Gastroesophageal sphincter (tissue), 4 donors: ENCODE results near the gene LILRA5. TPM values are rescaled to one million over a fixed set of nuclear protein-coding genes. Genes with fewer than 3 reads are reported as not detected.

ENCODE experiments used
- ATAC-seq: fragments of 150-250 bp; one replicate; pipeline ENCODE4 v1.9.1; 2016; ENCODE audit warnings: mild to moderate bottlenecking, moderate library complexity
- H3K27ac ChIP-seq, 4 donors: fragments of 200-600 bp; sonication (generic) in 3 of 4; 1 replicate in 3 of 4; 2 replicates in 1 of 4; pipeline ENCODE4 v1.5.1; 2016 to 2019
- H3K27me3 ChIP-seq: fragments of 200-600 bp; sonication (generic); one replicate; pipeline ENCODE4 v1.5.1; 2019
- H3K36me3 ChIP-seq, 2 donors: fragments of 200-600 bp; sonication (generic); one replicate each; pipeline ENCODE4 v1.5.1; 2019; ENCODE audit warnings: control low read depth in 1 of 2
- H3K4me1 ChIP-seq, 3 donors: fragments of 200-600 bp; sonication (generic); 1 replicate in 2 of 3; 2 replicates in 1 of 3; pipeline ENCODE4 v1.5.1; 2016 to 2019; ENCODE audit warnings: control low read depth in 2 of 3
- H3K4me3 ChIP-seq, 2 donors: fragments of 200-600 bp; sonication (generic); one replicate each; pipeline ENCODE4 v1.5.1; 2019; ENCODE audit warnings: mild to moderate bottlenecking in 1 of 2, moderate library complexity in 1 of 2
- H3K9me3 ChIP-seq, 3 donors: fragments of 200-600 bp; sonication (generic); one replicate each; pipeline ENCODE4 v1.5.1; 2017 to 2019; ENCODE audit warnings: control low read depth in 2 of 3
- EP300 ChIP-seq: sonication (generic); formaldehyde crosslinking; IDR thresholded peaks from one replicate; pipeline ENCODE4 v1.6.1; 2017; ENCODE audit warnings: antibody characterized with exemption, mild to moderate bottlenecking
- POLR2A ChIP-seq, 2 donors: fragments of 450-650 bp; IDR thresholded peaks; one replicate each; pipeline ENCODE4 v1.6.1; 2017; ENCODE audit warnings: antibody characterized with exemption in 2 of 2, mild to moderate bottlenecking in 2 of 2, moderate library complexity in 1 of 2
- POLR2AphosphoS5 ChIP-seq: sonication (generic); formaldehyde crosslinking; IDR thresholded peaks from one replicate; pipeline ENCODE4 v1.6.1; 2017; ENCODE audit warnings: antibody characterized with exemption
- WGBS, 2 donors: methylation state at CpG; one replicate each; pipeline ENCODE4 v1.1.5; 2018; ENCODE audit warnings: low coverage in 1 of 2; 5-methylcytosine and 5-hydroxymethylcytosine counted together
- total RNA-seq, 4 donors: library from RNA; depleted of rRNA; stranded (reverse); fragments of >200 nt; gene quantifications; one replicate each; pipeline ENCODE4 v1.1.0, GENCODE V29; 2016
- TF ChIP-seq, protein P1 (sequence below), 4 experiments: fragments of 200-600 bp in 2 of 4; fragments of 450-650 bp in 2 of 4; sonication (generic) in 1 of 4; IDR thresholded peaks; one replicate each; pipeline ENCODE4 v1.5.1; 2017 to 2019; ENCODE audit warnings: antibody characterized with exemption in 4 of 4, mild to moderate bottlenecking in 2 of 4, moderate library complexity in 2 of 4

LILRA5 gene
- total RNA-seq, 4 donors from 2014 or later, result 2.7 to 8.6 (median 2.8) TPM; not detected in 1

DNA sequence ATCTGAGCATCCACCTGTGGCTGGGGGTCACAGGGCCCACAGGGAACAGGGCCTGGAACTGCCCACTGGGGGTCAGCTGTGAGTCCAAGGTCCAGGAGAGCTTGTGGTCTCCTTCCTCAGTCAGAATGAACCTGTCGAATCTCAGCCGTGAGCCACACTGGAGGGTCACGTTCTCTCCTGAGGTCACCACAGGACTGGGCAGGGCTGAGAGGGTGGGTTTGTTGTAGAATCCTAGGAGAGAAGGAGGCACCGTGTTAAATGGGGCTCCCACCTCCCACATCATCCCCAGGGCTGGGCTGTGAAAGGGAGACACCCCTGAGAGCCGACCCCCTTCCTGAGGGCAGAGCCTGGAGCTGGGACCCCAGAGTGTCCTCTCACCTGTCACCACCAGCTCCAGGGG lies 1.5 kb downstream of the LILRA5 start:
- Histone ChIP-seq H3K4me1 (no peaks in the 10 kb centered on the region), H3K27me3 (peaks cover 70% of the 10 kb centered on the region), H3K9me3 (no peaks in the 10 kb centered on the region), H3K36me3 (no peaks in the 10 kb centered on the region), H3K27ac (no peak overlapping the region), H3K4me3 (no peak overlapping the region)
- WGBS, 2 donors, result 60% methylated on average over 2 of the region's 5 CpGs; no CpG with 5 or more reads in 1 of the 2 donors
- TF ChIP-seq POLR2AphosphoS5 (no peak), POLR2A (IDR thresholded peaks at IDR 0.05) (no peak), EP300 (no peak)
- TF ChIP-seq, protein P1, sequence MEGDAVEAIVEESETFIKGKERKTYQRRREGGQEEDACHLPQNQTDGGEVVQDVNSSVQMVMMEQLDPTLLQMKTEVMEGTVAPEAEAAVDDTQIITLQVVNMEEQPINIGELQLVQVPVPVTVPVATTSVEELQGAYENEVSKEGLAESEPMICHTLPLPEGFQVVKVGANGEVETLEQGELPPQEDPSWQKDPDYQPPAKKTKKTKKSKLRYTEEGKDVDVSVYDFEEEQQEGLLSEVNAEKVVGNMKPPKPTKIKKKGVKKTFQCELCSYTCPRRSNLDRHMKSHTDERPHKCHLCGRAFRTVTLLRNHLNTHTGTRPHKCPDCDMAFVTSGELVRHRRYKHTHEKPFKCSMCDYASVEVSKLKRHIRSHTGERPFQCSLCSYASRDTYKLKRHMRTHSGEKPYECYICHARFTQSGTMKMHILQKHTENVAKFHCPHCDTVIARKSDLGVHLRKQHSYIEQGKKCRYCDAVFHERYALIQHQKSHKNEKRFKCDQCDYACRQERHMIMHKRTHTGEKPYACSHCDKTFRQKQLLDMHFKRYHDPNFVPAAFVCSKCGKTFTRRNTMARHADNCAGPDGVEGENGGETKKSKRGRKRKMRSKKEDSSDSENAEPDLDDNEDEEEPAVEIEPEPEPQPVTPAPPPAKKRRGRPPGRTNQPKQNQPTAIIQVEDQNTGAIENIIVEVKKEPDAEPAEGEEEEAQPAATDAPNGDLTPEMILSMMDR (IDR thresholded peaks at IDR 0.05), result no peak
- no peak for ATAC-seq

DNA sequence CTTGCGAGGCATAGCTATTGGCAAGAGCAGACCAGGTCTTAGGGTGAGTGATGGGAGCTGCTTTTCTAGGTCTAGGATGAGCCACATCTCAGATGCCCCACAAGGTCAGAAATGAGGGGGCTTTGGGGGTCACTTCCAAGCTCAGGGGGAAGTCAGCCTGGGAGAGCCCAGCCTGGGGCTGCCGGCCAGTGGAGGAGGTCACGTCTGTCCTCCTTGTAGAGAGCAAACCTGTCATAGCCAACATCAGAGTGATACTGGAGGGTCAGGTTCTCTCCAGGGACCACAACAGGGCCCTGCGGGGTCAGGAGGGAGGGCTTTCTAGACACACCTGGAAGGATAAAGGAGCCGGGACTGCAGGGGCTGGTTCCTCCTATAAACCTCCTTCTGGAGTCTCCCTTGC lies 2.4 kb downstream of the LILRA5 start:
- 65% methylated on average over 2 of the region's 5 CpGs; no CpG with 5 or more reads in 1 of the 2 donors for WGBS, 2 donors
- H3K36me3 ChIP-seq, result no peaks in the 10 kb centered on the region
- no peak for ATAC-seq
- TF ChIP-seq POLR2A (IDR thresholded peaks at IDR 0.05) (no peak), POLR2AphosphoS5 (no peak), EP300 (no peak)
- TF ChIP-seq, protein P1 (IDR thresholded peaks at IDR 0.05), result no peak
- H3K4me1 ChIP-seq, result no peaks in the 10 kb centered on the region
- H3K27ac ChIP-seq, result no peak overlapping the region
- H3K4me3 ChIP-seq, result no peak overlapping the region
- H3K27me3 ChIP-seq, result peaks cover 71% of the 10 kb centered on the region
- no peaks in the 10 kb centered on the region for H3K9me3 ChIP-seq

DNA sequence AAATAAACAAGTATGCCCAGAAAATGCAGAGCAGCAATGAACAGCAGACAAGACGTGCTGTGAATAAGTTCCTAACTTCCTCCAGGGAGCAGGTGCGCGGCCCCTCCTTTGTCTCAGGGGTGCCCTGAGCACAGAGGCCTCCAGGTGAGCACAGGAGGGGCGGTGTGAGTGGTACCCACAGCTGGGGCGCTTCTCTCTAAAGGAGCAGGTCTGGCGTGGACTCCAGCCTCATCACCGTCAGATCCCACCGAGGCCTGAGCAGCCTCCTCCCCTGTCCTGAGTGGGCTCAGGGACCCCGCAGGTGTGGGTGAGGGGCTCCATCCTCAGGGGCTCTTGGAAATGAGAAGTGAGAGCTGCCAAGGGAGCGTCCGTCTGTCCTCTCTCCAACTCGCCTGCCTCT lies 3.2 kb downstream of the LILRA5 start:
- Histone ChIP-seq H3K36me3 (no peaks in the 10 kb centered on the region), H3K4me1 (no peaks in the 10 kb centered on the region), H3K27ac (no peak overlapping the region), H3K4me3 (no peak overlapping the region), H3K9me3 (no peaks in the 10 kb centered on the region), H3K27me3 (peaks cover 72% of the 10 kb centered on the region)
- 47 to 62% methylated on average over 3 to 9 of the region's 12 CpGs for WGBS, 2 donors
- no peak for ATAC-seq
- TF ChIP-seq, protein P1 (IDR thresholded peaks at IDR 0.05), result no peak

DNA sequence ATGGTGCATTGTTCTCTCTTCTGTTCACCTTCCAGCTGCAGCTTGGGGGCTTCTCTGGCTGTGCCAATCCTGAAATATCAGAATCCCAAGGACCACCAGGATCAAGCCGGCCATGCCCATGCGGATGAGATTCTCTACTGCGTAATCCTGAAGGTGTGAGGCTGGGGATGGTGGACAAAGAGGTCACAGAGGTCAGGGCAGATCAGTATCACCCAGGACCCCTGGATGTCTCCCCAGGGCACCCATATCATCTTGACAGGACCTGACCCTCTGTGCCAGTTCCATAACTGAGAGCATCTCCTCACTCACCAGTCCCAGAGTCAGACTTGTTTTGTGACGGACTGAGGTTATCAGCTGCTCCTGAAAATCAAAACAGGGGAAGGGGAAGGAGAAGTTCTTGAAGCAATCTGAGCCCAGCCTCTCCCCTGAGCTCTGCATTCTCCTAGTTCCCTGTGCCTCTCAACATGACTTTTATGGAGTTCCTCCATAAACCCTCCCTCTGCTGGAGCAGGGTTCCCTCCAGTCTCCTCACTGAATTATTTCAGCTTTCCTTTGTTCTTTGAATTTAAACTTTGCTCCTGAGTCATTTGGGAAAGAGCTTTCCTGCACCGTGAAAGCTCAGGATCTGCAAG lies 5.5 kb downstream of the LILRA5 start:
- no peaks in the 10 kb centered on the region for H3K4me1 ChIP-seq
- WGBS, 2 donors, result 50 to 82% methylated on average over 1 of the region's 5 CpGs
- H3K9me3 ChIP-seq, result no peaks in the 10 kb centered on the region
- no peak overlapping the region for H3K27ac ChIP-seq
- ATAC-seq, result no peak
- no peaks in the 10 kb centered on the region for H3K36me3 ChIP-seq
- H3K4me3 ChIP-seq, result no peak overlapping the region
- TF ChIP-seq EP300 (no peak), POLR2AphosphoS5 (no peak), POLR2A (IDR thresholded peaks at IDR 0.05) (no peak)
- peaks cover 58% of the 10 kb centered on the region for H3K27me3 ChIP-seq

DNA sequence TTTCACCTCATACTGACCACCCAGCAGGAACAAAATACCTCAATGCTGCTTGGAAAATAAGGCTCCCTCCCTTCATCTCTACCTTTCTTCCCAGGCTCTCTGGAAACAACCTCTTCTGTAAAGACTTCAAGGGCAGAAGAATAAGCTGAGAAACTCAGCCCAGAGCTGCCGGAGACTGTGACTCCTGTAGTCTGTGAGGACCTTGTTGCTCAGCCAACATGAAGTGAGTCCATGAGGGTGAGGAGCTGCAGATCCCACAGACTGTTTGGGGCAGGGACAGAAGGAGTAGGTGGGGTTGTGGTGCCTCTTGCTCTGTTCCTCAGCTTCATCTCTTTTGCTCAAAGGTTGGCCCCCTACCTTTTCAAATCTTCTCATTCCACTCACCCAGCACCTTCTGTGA lies 7.8 kb downstream of the LILRA5 start:
- H3K4me3 ChIP-seq, result no peak overlapping the region
- H3K27ac ChIP-seq, result no peak overlapping the region
- no peaks in the 10 kb centered on the region for H3K9me3 ChIP-seq
- H3K27me3 ChIP-seq, result peaks cover 44% of the 10 kb centered on the region
- no peaks in the 10 kb centered on the region for H3K36me3 ChIP-seq
- TF ChIP-seq EP300, result no peak
- no peak for TF ChIP-seq POLR2A (IDR thresholded peaks at IDR 0.05)
- TF ChIP-seq, protein P1 (IDR thresholded peaks at IDR 0.05), result no peak
- TF ChIP-seq POLR2AphosphoS5, result no peak
- WGBS, 2 donors, result no CpG with 5 or more reads among the region's 1 CpG
- H3K4me1 ChIP-seq, result no peaks in the 10 kb centered on the region
- no peak for ATAC-seq
